SK-N-SH treated with all-trans-retinoic acid at 6 μM for 48 hours (cell line): ENCODE measurements around the gene CHTF18.

Source experiments
- ARNTL ChIP-seq: fragments of 450-650 bp; formaldehyde crosslinking; IDR thresholded peaks from 2 replicates; pipeline ENCODE4 v1.5.0; 2020; ENCODE audit warnings: low read depth, mild to moderate bottlenecking, moderate library complexity, borderline replicate concordance
- BACH2 ChIP-seq: fragments of 250-450 bp; sonication (Bioruptor Pico); IDR thresholded peaks from 2 replicates; pipeline ENCODE4 v1.9.0; 2021; ENCODE audit warnings: mild to moderate bottlenecking, borderline replicate concordance
- CREB5 ChIP-seq: fragments of 250-450 bp; sonication (Bioruptor Pico); IDR thresholded peaks from 2 replicates; pipeline ENCODE4 v1.5.1; 2020; ENCODE audit warnings: low read depth, mild to moderate bottlenecking, moderate library complexity
- ESRRG ChIP-seq: fragments of 250-450 bp; sonication (Bioruptor Pico); IDR thresholded peaks from 2 replicates; pipeline ENCODE4 v1.6.1; 2021; ENCODE audit warnings: mild to moderate bottlenecking
- PATZ1 ChIP-seq: fragments of 250-450 bp; sonication (Bioruptor Pico); IDR thresholded peaks from 2 replicates; pipeline ENCODE4 v1.8.0; 2020; ENCODE audit warnings: mild to moderate bottlenecking, moderate library complexity, borderline replicate concordance
- SNAI2 ChIP-seq: fragments of 250-450 bp; sonication (Bioruptor Pico); IDR thresholded peaks from 2 replicates; pipeline ENCODE4 v1.5.0; 2020; ENCODE audit warnings: mild to moderate bottlenecking, moderate library complexity
- ZC3H10 ChIP-seq: fragments of 250-450 bp; sonication (Bioruptor Pico); IDR thresholded peaks from 2 replicates; pipeline ENCODE4 v1.5.1; 2021; ENCODE audit warnings: mild to moderate bottlenecking, moderate library complexity
- ZFP3 ChIP-seq: fragments of 250-450 bp; sonication (Bioruptor Pico); IDR thresholded peaks from 2 replicates; pipeline ENCODE4 v1.5.0; 2020; ENCODE audit warnings: mild to moderate bottlenecking, moderate library complexity
- ZFP30 ChIP-seq: fragments of 450-650 bp; formaldehyde crosslinking; IDR thresholded peaks from 2 replicates; pipeline ENCODE4 v1.5.0; 2022; ENCODE audit warnings: mild to moderate bottlenecking, moderate library complexity
- ZNF70 ChIP-seq: fragments of 450-650 bp; formaldehyde crosslinking; IDR thresholded peaks from 2 replicates; pipeline ENCODE4 v1.5.0; 2020; ENCODE audit warnings: mild to moderate bottlenecking, moderate library complexity
- ZNF8 ChIP-seq: fragments of 450-650 bp; formaldehyde crosslinking; IDR thresholded peaks from 2 replicates; pipeline ENCODE4 v1.5.0; 2020; ENCODE audit warnings: mild to moderate bottlenecking, moderate library complexity

- TF ChIP-seq ZFP30 (no peak), ZC3H10 (CRISPR knock-in tag) (no peak), BACH2 (no peak), PATZ1 (CRISPR knock-in tag) (no peak), ARNTL (CRISPR knock-in tag) (no peak), SNAI2 (CRISPR knock-in tag) (no peak), CREB5 (CRISPR knock-in tag) (no peak), ESRRG (CRISPR knock-in tag) (no peak), ZNF70 (CRISPR knock-in tag) (no peak), ZFP3 (CRISPR knock-in tag) (no peak), ZNF8 (CRISPR knock-in tag) (no peak)
Observed at GRCh38 chr16:803754-804080, 15.3 kb downstream of the CHTF18 start.
